HepG2 (cell line): Measurements from ENCODE around the gene GMPPA. TPM values are rescaled to one million over a fixed set of nuclear protein-coding genes. Genes with fewer than 3 reads are reported as not detected.

ENCODE experiments used
- ATAC-seq: fragments of 200-7000 bp; cut with Tn5 transposase; 3 replicates; pipeline ENCODE4 v1.9.1; 2020; ENCODE audit warnings: mild to moderate bottlenecking, moderate library complexity
- BruUV-seq: library from RNA; stranded (reverse); fragments of 400-500 nt; replicated peaks from 2 replicates; lab custom pipeline; 2021; lab: Mats Ljungman, UMichigan
- CTCF ChIA-PET: fragments of 300-600 bp; formaldehyde crosslinking; extraction: SDS; loops from one replicate; lab custom pipeline; 2021; ENCODE audit warnings: low total read pairs, inconsistent platforms, low intra/inter-chr PET ratio; lab: Yijun Ruan, JAX
- POLR2A ChIA-PET: fragments of 350-600 bp; sonication (Branson Sonifier 250); formaldehyde crosslinking; loops from one replicate; lab custom pipeline; 2020; ENCODE audit warnings: antibody characterized with exemption, inconsistent platforms; lab: Yijun Ruan, JAX
- DNase-seq: peaks from one replicate; pipeline ENCODE4 v3.0.0-alpha.2; 2015; ENCODE audit warnings: low spot score
- FAIRE-seq: peaks from 3 replicates; lab custom pipeline; 2011; peaks lifted over from hg19 to GRCh38; lab: Jason Lieb, UNC
- H2AFZ ChIP-seq: one replicate; pipeline ENCODE4 v1.6.1; 2011; ENCODE audit warnings: low read length, inconsistent platforms
- H3K27ac ChIP-seq: fragments of 300-600 bp; 3 replicates; pipeline ENCODE4 v1.8.0; 2011; ENCODE audit warnings: mixed run types, mild to moderate bottlenecking, mixed read lengths, low read length, inconsistent platforms; ENCODE audit not compliant: insufficient read depth; ENCODE audit errors: extremely low read length
- H3K27me3 ChIP-seq, 2 experiments: fragments of 200-600 bp in 1 of 2; 2 replicates in 1 of 2; 3 replicates in 1 of 2; pipeline versions ENCODE4 v1.6.0 to v1.8.0; 2011; ENCODE audit warnings: low read length in 2 of 2, mild to moderate bottlenecking in 2 of 2, moderate library complexity in 2 of 2, inconsistent platforms in 1 of 2; ENCODE audit not compliant: insufficient read depth in 2 of 2, control insufficient read depth in 1 of 2
- H3K36me3 ChIP-seq, 2 experiments: fragments of 200-600 bp in 1 of 2; replicated peaks in 1 of 2; 2 replicates in 1 of 2; 3 replicates in 1 of 2; pipeline versions ENCODE4 v1.5.1 to v1.8.0; 2011; ENCODE audit warnings: low read length in 2 of 2, inconsistent platforms in 1 of 2; ENCODE audit not compliant: insufficient read depth in 2 of 2, control insufficient read depth in 1 of 2
- H3K4me1 ChIP-seq: 2 replicates; pipeline ENCODE4 v1.5.1; 2012; ENCODE audit warnings: low read length, inconsistent platforms; ENCODE audit not compliant: insufficient read depth
- H3K4me2 ChIP-seq: 2 replicates; pipeline ENCODE4 v1.6.0; 2011; ENCODE audit warnings: low read depth, low read length, inconsistent platforms
- H3K4me3 ChIP-seq, 3 experiments: fragments of 200-600 bp in 1 of 3; sonication (generic), shearing (Covaris generic) in 1 of 3; replicated peaks in 1 of 3; 2 replicates each; pipeline ENCODE4 v1.5.1; 2011 to 2016; ENCODE audit warnings: low read length in 3 of 3, inconsistent platforms in 2 of 3, low read depth in 2 of 3, mild to moderate bottlenecking in 2 of 3, control low read depth in 1 of 3, mixed read lengths in 1 of 3; ENCODE audit not compliant: insufficient read depth in 1 of 3
- H3K79me2 ChIP-seq: one replicate; pipeline ENCODE4 v1.6.1; 2011; ENCODE audit warnings: low read length, inconsistent platforms; ENCODE audit not compliant: insufficient read depth
- H3K9ac ChIP-seq: 2 replicates; pipeline ENCODE4 v1.6.0; 2011; ENCODE audit warnings: mild to moderate bottlenecking, low read depth, low read length, inconsistent platforms; ENCODE audit not compliant: insufficient read depth
- H3K9me3 ChIP-seq: 2 replicates; pipeline ENCODE4 v1.5.1; 2012; ENCODE audit warnings: mild to moderate bottlenecking, low read length
- H4K20me1 ChIP-seq: 2 replicates; pipeline ENCODE4 v1.6.0; 2011; ENCODE audit warnings: inconsistent platforms, mild to moderate bottlenecking, low read length, moderate library complexity; ENCODE audit not compliant: insufficient read depth
- ARID2 ChIP-seq: sonication (generic); formaldehyde crosslinking; IDR thresholded peaks from 2 replicates; pipeline ENCODE4 v1.8.1; 2022; ENCODE audit warnings: mild to moderate bottlenecking, missing genetic modification reagents, borderline replicate concordance
- ASH2L ChIP-seq: fragments of 300-600, 200-600 bp; sonication (generic); IDR thresholded peaks from 2 replicates; pipeline ENCODE4 v1.7.0; 2017; ENCODE audit warnings: low read depth, mild to moderate bottlenecking, moderate library complexity, mixed read lengths, low read length; ENCODE audit not compliant: insufficient read length
- IKZF4 ChIP-seq: sonication (generic); formaldehyde crosslinking; IDR thresholded peaks from 2 replicates; pipeline ENCODE4 v1.5.1; 2020; ENCODE audit warnings: borderline replicate concordance, mild to moderate bottlenecking, low read depth, missing genetic modification reagents; ENCODE audit errors: not compliant biosample characterization
- MAZ ChIP-seq, 2 experiments: sonication (generic) in 1 of 2; formaldehyde crosslinking in 1 of 2; IDR thresholded peaks; 2 replicates each; pipeline versions ENCODE4 v1.5.0 to v1.6.1; 2012 to 2020; ENCODE audit warnings: low read depth in 2 of 2, mild to moderate bottlenecking in 2 of 2, borderline replicate concordance in 1 of 2, improper control_type of control experiment in 1 of 2, low read length in 1 of 2, missing genetic modification reagents in 1 of 2, moderate library complexity in 1 of 2
- MEIS2 ChIP-seq: sonication (generic); formaldehyde crosslinking; IDR thresholded peaks from 2 replicates; pipeline ENCODE4 v1.9.0; 2021; ENCODE audit warnings: mild to moderate bottlenecking, missing genetic modification reagents
- POLR2A ChIP-seq, 2 experiments: IDR thresholded peaks; 2 replicates each; pipeline ENCODE4 v1.6.1; 2011; ENCODE audit warnings: low read depth in 2 of 2, low read length in 2 of 2, mild to moderate bottlenecking in 1 of 2, moderate library complexity in 1 of 2; ENCODE audit not compliant: insufficient read depth in 1 of 2
- SIX1 ChIP-seq: sonication (generic); formaldehyde crosslinking; IDR thresholded peaks from 2 replicates; pipeline ENCODE4 v1.4.0; 2020; ENCODE audit warnings: missing genetic modification reagents, borderline replicate concordance
- ZFP90 ChIP-seq: sonication (generic); formaldehyde crosslinking; IDR thresholded peaks from 2 replicates; pipeline ENCODE4 v1.8.0; 2022; ENCODE audit warnings: missing genetic modification reagents, mild to moderate bottlenecking, inconsistent platforms, borderline replicate concordance
- ZNF709 ChIP-seq: sonication (generic); formaldehyde crosslinking; IDR thresholded peaks from 2 replicates; pipeline ENCODE4 v1.5.0; 2020; ENCODE audit warnings: mild to moderate bottlenecking, missing genetic modification reagents
- ZNF788 ChIP-seq: sonication (generic); formaldehyde crosslinking; IDR thresholded peaks from 2 replicates; pipeline ENCODE4 v1.5.0; 2020; ENCODE audit warnings: mild to moderate bottlenecking, missing genetic modification reagents, borderline replicate concordance
- WGBS: methylation state at CpG from one replicate; pipeline ENCODE4 v1.1.6; 2017; ENCODE audit warnings: low lambda C conversion rate; 5-methylcytosine and 5-hydroxymethylcytosine counted together
- in situ Hi-C: cut with HindIII; loops from 2 replicates; pipeline ENCODE4 v1.10.0; 2017; ENCODE audit warnings: low pct_unique_long_range_greater_than_20kb; ENCODE audit not compliant: extremely low pct_ligation_motif_present
- intact Hi-C: fragments of 100-400 bp; cut with micrococcal nuclease; formaldehyde crosslinking; loops from one replicate; pipeline ENCODE4 v1.10.0; 2022; ENCODE audit not compliant: unreplicated experiment
- polyA plus RNA-seq, 8 experiments: library from polyadenylated mRNA; depleted of rRNA in 3 of 8; stranded (reverse) in 7 of 8; unstranded in 1 of 8; fragments of >200 nt; fragmentation: Illumina TruSeq in 4 of 8; extraction: Trizol in 4 of 8; gene quantifications; 2 replicates each; pipeline versions ENCODE4 v1.2.1 to v1.2.3, GENCODE V29; 2011 to 2016; ENCODE audit warnings: low read depth in 4 of 8, missing spikeins in 1 of 8, mixed read lengths in 1 of 8; ENCODE audit not compliant: insufficient read depth in 1 of 8
- total RNA-seq, 5 experiments: library from RNA; depleted of rRNA; stranded (reverse); fragments of >200 nt; fragmentation: Illumina TruSeq; extraction: Trizol; gene quantifications; 2 replicates each; pipeline ENCODE4 v1.2.3, GENCODE V29; 2016; ENCODE audit warnings: low read depth in 1 of 5
- TF ChIP-seq, protein P1 (sequence below): sonication (generic); formaldehyde crosslinking; IDR thresholded peaks from 2 replicates; pipeline ENCODE4 v1.8.0; 2022; ENCODE audit warnings: mild to moderate bottlenecking, missing genetic modification reagents; ENCODE audit not compliant: insufficient replicate concordance
- TF ChIP-seq, protein P2 (sequence below): sonication (generic); formaldehyde crosslinking; IDR thresholded peaks from 2 replicates; pipeline ENCODE4 v1.4.0; 2020; ENCODE audit warnings: mild to moderate bottlenecking, missing genetic modification reagents
- TF ChIP-seq, protein P3 (sequence below): sonication (generic); formaldehyde crosslinking; IDR thresholded peaks from 2 replicates; pipeline ENCODE4 v1.9.0; 2022; ENCODE audit warnings: missing genetic modification reagents, mild to moderate bottlenecking, borderline replicate concordance

The GMPPA gene
- total and polyA plus RNA-seq, 2 of the 13 experiments (the other 11 are each of a cell fraction or from before 2014, with no cell fraction given) = 81.1 to 106 TPM

DNA sequence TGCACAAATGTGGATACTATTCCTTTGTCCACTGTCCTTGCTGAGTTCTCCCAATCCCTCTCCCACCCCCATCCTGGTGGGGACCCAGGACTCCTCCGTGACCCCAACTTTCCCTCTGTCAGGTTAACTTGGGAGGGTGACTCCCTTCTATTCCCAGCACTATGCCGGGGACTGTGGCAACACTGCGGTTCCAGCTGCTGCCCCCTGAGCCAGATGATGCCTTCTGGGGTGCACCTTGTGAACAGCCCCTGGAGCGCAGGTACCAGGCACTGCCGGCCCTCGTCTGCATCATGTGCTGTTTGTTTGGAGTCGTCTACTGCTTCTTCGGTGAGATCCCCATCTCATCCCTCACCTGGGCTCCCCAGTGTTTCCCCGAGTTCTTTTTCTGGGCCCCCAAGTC is 45.9 kb downstream of the GMPPA start (continued):
- TF ChIP-seq, protein P1, sequence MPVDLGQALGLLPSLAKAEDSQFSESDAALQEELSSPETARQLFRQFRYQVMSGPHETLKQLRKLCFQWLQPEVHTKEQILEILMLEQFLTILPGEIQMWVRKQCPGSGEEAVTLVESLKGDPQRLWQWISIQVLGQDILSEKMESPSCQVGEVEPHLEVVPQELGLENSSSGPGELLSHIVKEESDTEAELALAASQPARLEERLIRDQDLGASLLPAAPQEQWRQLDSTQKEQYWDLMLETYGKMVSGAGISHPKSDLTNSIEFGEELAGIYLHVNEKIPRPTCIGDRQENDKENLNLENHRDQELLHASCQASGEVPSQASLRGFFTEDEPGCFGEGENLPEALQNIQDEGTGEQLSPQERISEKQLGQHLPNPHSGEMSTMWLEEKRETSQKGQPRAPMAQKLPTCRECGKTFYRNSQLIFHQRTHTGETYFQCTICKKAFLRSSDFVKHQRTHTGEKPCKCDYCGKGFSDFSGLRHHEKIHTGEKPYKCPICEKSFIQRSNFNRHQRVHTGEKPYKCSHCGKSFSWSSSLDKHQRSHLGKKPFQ = peak; percentile 30
- TF ChIP-seq, all 625 proteins: peak for 7

DNA sequence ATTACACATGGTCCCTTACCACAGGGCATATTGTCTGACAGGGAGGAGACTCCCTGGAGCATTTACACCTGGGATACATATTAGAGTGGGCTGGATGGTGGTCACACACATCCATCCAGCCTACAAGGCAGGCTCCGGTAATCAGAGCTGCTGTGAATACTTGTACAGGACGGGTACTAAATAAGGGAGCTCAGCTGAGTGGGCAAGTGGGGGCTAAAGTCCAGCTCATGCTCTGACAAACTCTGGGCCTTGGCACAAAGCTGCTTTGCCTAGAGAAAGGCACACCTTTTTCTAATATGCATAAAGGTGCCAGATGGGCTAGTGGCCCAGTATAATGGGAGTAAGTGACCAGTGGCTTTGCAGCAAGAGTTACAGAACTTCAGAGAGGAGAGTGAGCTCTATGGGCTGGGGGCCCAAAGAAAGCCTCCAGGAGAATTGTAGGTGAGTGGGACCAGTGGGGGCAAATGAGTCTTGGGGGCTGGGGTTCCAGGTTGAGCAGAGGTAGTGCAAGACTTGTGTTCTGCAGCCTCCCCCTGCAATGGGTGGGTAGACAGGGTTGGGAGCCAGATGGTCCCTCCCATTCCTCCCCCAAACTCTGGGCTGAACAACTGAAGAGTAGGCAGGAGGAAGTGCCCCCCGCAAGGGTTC is 46.7 kb downstream of the GMPPA start:
- Histone ChIP-seq H4K20me1 (peaks cover 28% of the 10 kb centered on the region), H3K27ac (peak overlapping the region; percentile 53), H3K4me1 (peaks cover 49% of the 10 kb centered on the region), H3K9ac (peak overlapping the region; percentile 84), H3K4me2 (peak overlapping the region; percentile 97), H3K79me2 (peaks cover 32% of the 10 kb centered on the region), H3K27me3 (no peaks in the 10 kb centered on the region; a peak in 1 of 5 replicates), H3K4me3 (peak overlapping the region in 2 of 3 experiments; percentile 76 to 90; a peak in 5 of 6 replicates), H3K9me3 (no peaks in the 10 kb centered on the region), H2AFZ (no peak overlapping the region), H3K36me3 (peaks cover 22 to 33% of the 10 kb centered on the region in 2 experiments)
- BruUV-seq = no TSS peak
- FAIRE-seq = no peak
- ChIA-PET CTCF (no interaction called here), POLR2A (interaction anchor here (1.2 to 3.9 kb wide), 4 partner anchors 15 to 52 kb away, joined by 6 to 44 read pairs (median 25); partner anchors contain the start of genes GMPPA, INHA, OBSL1 and STK11IP)
- 20% methylated on average over 3 of the region's 3 CpGs for WGBS
- no peak for ATAC-seq
- DNase-seq = no peak
- intact Hi-C loops (no loop called here), in situ Hi-C loops (no loop called here)
- TF ChIP-seq ZFP90 (CRISPR knock-in tag) (0 out of 2 replicates have a peak, but pooled peaks have one; percentile 43), MAZ (IDR thresholded peaks at IDR 0.05; ENCODE audit: borderline replicate concordance, low read depth, low read length) (0 out of 2 replicates have a peak, but pooled peaks have one; percentile 14), MAZ (CRISPR knock-in tag; IDR thresholded peaks at IDR 0.05; ENCODE audit: low read depth) (no peak), POLR2A (IDR thresholded peaks at IDR 0.05; ENCODE audit: insufficient read depth in 1 of 2, low read depth in 2 of 2, low read length in 2 of 2) (peak in 1 of 2 experiments; percentile 43; a peak in 1 of 4 replicates), MEIS2 (CRISPR knock-in tag) (0 out of 2 replicates have a peak, but pooled peaks have one; percentile 26), ARID2 (CRISPR knock-in tag) (peak; percentile 43; the same call in 1 of the 2 replicates), IKZF4 (no peak), SIX1 (CRISPR knock-in tag) (no peak), ZNF788 (CRISPR knock-in tag) (0 out of 2 replicates have a peak, but pooled peaks have one; percentile 4), ASH2L (peak; percentile 27), ZNF709 (0 out of 2 replicates have a peak, but pooled peaks have one; percentile 28)
- TF ChIP-seq, protein P2, sequence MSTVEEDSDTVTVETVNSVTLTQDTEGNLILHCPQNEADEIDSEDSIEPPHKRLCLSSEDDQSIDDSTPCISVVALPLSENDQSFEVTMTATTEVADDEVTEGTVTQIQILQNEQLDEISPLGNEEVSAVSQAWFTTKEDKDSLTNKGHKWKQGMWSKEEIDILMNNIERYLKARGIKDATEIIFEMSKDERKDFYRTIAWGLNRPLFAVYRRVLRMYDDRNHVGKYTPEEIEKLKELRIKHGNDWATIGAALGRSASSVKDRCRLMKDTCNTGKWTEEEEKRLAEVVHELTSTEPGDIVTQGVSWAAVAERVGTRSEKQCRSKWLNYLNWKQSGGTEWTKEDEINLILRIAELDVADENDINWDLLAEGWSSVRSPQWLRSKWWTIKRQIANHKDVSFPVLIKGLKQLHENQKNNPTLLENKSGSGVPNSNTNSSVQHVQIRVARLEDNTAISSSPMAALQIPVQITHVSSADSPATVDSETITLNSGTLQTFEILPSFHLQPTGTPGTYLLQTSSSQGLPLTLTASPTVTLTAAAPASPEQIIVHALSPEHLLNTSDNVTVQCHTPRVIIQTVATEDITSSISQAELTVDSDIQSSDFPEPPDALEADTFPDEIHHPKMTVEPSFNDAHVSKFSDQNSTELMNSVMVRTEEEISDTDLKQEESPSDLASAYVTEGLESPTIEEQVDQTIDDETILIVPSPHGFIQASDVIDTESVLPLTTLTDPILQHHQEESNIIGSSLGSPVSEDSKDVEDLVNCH (CRISPR knock-in tag) = no peak
- TF ChIP-seq, protein P3, sequence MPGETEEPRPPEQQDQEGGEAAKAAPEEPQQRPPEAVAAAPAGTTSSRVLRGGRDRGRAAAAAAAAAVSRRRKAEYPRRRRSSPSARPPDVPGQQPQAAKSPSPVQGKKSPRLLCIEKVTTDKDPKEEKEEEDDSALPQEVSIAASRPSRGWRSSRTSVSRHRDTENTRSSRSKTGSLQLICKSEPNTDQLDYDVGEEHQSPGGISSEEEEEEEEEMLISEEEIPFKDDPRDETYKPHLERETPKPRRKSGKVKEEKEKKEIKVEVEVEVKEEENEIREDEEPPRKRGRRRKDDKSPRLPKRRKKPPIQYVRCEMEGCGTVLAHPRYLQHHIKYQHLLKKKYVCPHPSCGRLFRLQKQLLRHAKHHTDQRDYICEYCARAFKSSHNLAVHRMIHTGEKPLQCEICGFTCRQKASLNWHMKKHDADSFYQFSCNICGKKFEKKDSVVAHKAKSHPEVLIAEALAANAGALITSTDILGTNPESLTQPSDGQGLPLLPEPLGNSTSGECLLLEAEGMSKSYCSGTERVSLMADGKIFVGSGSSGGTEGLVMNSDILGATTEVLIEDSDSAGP = peak; percentile 61; the same call in 1 of the 2 replicates
